ENCODE data around the gene DENND6B. TPM values are rescaled to one million over a fixed set of nuclear protein-coding genes. Genes with fewer than 3 reads are reported as not detected.

DENND6B gene
- total RNA-seq, 2 experiments from 2014 or later = 8.8 to 9.5 TPM

DNA sequence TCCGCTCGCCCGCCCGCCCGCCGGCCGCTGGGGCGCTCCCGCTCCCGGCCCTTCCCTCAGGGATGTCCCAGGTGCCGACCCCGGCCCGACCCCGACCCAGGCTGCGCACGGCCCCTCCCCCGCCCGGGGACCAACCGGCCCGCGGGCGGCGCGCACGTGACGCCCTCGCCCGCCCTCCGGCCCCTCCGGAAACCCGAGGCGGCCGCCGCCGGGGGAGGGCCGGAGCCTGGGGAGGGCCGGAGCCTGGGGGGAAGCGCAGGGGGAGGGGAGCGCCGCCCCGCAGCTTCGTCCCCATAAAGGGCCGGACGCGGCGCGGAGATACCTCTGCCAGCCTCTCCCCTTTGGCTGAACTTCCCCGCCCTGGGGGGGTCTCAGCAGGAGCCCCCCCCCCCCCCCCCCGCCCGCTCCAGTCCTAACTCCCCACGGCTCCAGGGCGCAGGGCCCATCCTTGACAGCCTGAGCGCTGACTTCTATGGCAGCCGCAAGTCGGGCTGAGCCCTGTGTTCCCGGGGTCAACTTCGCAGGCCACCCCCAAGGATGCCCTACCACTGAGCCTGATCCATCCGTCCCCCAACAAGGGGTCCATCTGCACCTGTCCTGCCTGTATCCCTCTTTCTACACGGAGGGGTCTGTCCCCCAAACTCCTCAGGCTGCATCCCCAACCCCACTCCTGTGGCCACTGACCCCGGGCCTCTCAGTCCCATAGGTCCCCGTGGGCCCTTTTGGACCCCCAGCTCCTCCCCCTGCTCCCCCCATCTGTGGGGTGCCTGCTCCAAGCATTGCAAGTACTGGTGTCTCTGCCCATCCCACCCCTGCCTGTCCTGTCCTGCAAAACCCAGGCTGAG is 65.0 kb downstream of the DENND6B start, which contains the start of gene MAPK12:
MAPK12 (minus strand) TSS at position 69 of the 845 bp plus-strand sequence. CDS start 174 bp downstream, outside the sequence.
- H3K27me3 Mint-ChIP-seq = peaks cover 11% of the 10 kb centered on the region
- H3K4me1 Mint-ChIP-seq = peaks cover 4% of the 10 kb centered on the region
- no peaks in the 10 kb centered on the region for H3K36me3 Mint-ChIP-seq
- H3K4me3 Mint-ChIP-seq = peak within 1 kb of the TSS; percentile 64
- no peak for DNase-seq
- ATAC-seq (ENCODE audit: low read depth) = no peak
- H3K27ac Mint-ChIP-seq = no peak within 1 kb of the TSS
- POLR2A ChIA-PET = interaction anchor here (1.4 to 3.7 kb wide), 2 partner anchors 10 to 264 kb away, joined by 3 to 26 read pairs; partner anchors contain the start of genes HDAC10 and SCO2
- no peaks in the 10 kb centered on the region for H3K9me3 Mint-ChIP-seq

DNA sequence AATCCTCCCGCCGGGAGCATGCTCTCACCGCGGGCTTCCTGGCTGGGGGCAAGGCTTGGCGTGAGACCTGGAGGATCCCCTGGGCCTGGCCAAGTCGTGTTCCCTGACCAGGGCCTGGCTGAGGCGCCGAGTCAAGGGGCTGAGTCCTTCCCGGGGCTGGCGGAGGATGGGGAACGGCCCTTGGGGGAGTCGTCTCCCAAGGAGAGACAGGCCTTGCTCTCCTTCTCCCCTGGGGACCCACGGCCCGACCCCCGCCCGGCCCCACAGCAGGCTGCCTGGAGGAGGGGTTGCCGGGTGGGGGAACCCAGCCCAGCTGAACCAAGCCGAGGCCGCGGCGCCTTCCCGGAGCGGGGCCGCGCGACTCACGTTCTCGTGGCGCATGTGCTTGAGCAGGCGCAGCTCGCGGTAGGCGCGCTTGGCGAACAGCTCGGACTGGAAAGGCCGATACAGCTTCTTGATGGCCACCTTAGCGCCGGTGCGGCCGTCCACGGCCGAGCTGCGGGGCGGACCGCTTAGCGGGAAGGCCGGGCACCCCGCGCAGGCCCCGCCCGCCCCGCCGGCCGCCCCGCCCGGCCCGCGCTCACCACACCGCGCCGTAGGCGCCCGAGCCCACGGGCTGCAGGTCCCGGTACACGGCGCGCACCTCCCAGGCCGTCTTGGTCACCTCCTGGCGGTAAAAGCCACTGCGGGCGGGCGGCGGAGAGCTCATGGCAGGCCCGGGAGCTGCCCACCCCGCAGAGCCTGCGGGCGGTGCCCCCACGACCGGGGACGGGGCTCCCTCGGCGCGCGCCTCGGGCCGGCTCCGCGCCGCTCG is 65.8 kb downstream of the DENND6B start:
- H3K4me3 Mint-ChIP-seq = no peak overlapping the region
- H3K27me3 Mint-ChIP-seq = peaks cover 11% of the 10 kb centered on the region
- no peaks in the 10 kb centered on the region for H3K9me3 Mint-ChIP-seq
- POLR2A ChIA-PET = interaction anchor here (3.7 kb wide), 1 partner anchor 9 kb away, joined by 26 read pairs; the partner anchor contains the start of gene HDAC10
- DNase-seq (peak; percentile 67), ATAC-seq (ENCODE audit: low read depth) (peak; percentile 35)
- no peak overlapping the region for H3K27ac Mint-ChIP-seq
- peaks cover 4% of the 10 kb centered on the region for H3K4me1 Mint-ChIP-seq
- H3K36me3 Mint-ChIP-seq = no peaks in the 10 kb centered on the region

DNA sequence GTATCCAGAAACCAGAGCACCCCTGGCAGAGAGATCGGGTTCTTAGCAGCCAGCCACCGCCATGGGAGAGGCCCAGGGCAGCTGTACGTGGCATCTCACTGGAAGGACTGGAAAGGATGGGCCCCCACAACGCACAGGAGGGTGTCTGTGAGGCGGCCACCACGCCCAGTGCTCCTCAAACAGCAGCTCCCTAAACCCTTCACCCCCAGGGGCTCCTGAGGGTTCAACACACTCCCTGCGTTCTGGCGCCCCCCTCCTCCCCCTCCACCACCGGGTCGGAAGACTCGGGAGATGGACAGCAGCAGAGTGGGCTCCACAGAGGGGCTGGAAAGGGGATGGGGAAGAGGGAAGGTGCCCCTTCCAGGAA is 66.4 kb downstream of the DENND6B start:
- H3K36me3 Mint-ChIP-seq = no peaks in the 10 kb centered on the region
- peaks cover 4% of the 10 kb centered on the region for H3K4me1 Mint-ChIP-seq
- no peaks in the 10 kb centered on the region for H3K9me3 Mint-ChIP-seq
- POLR2A ChIA-PET = interaction anchor here (3.7 kb wide), 1 partner anchor 9 kb away, joined by 26 read pairs; the partner anchor contains the start of gene HDAC10
- no peak overlapping the region for H3K27ac Mint-ChIP-seq
- ATAC-seq (ENCODE audit: low read depth) (no peak), DNase-seq (no peak)
- H3K27me3 Mint-ChIP-seq = peaks cover 11% of the 10 kb centered on the region
- peak overlapping the region; percentile 16 for H3K4me3 Mint-ChIP-seq

DNA sequence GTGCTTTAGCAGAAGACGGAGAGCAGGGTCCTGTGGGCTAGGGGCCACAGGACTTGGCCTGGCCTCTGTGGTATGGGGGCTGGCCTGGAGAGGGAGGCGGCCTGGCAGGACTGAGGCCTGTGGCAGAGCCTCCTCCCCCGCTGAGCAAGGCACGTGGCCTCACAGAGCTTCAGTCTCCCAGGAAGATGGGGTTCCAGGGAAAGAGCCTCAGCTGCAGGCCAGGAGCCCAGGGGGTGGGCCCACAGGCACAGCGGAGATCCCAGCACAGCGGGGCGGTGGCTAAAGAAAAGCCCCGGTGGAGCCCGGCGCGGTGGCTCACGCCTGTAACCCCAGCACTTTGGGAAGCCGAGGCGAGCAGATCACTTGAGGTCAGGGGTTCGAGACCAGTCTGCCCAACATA is 67.5 kb downstream of the DENND6B start:
- Mint-ChIP-seq H3K27me3 (peaks cover 11% of the 10 kb centered on the region), H3K27ac (no peak overlapping the region), H3K36me3 (no peaks in the 10 kb centered on the region), H3K9me3 (no peaks in the 10 kb centered on the region), H3K4me3 (no peak overlapping the region), H3K4me1 (peaks cover 4% of the 10 kb centered on the region)
- POLR2A ChIA-PET = no interaction called here
- DNase-seq (no peak), ATAC-seq (ENCODE audit: low read depth) (no peak)

Other genes with a start within 250 kb of the DENND6B start
- gene MLC1, start 241.6 kb downstream of the DENND6B start, total RNA-seq = 1 to 10 TPM; 4.2 to 4.9 TPM
- not detected for gene MOV10L1, start 237.0 kb downstream of the DENND6B start, total RNA-seq
- under 1 TPM; 0.11 TPM for gene PANX2, start 156.3 kb downstream of the DENND6B start, total RNA-seq
- 100 to 1,000 TPM; 116 to 121 TPM for gene TRABD, start 141.1 kb downstream of the DENND6B start, total RNA-seq
- gene SELENOO, start 126.0 kb downstream of the DENND6B start, total RNA-seq = 10 to 100 TPM; 27.9 to 33.3 TPM
- 10 to 100 TPM; 92.2 to 94.5 TPM for gene TUBGCP6, start 82.0 kb downstream of the DENND6B start, total RNA-seq
- gene HDAC10, start 75.7 kb downstream of the DENND6B start, total RNA-seq = 100 to 1,000 TPM in 1 of 2 experiments, 10 to 100 TPM in 1; 99.1 to 111 TPM
- gene MAPK12, start 65.3 kb downstream of the DENND6B start, total RNA-seq = 1 to 10 TPM; 3.1 to 3.6 TPM
- 1 to 10 TPM; 7.9 to 8.5 TPM for gene MAPK11, start 56.6 kb downstream of the DENND6B start, total RNA-seq
- gene PLXNB2, start 19.4 kb downstream of the DENND6B start, total RNA-seq = 10 to 100 TPM; 43.0 to 45.8 TPM
- gene PPP6R2, start 16.3 kb upstream of the DENND6B start, total RNA-seq = 10 to 100 TPM; 81.6 to 86.8 TPM
- gene SBF1, start 148.0 kb upstream of the DENND6B start, total RNA-seq = 100 to 1,000 TPM; 211 to 221 TPM
- gene ADM2, start 154.5 kb upstream of the DENND6B start, total RNA-seq = 1 to 10 TPM; 6.5 to 6.7 TPM
- not detected for gene MIOX, start 159.8 kb upstream of the DENND6B start, total RNA-seq
- 100 to 1,000 TPM; 128 to 141 TPM for gene LMF2, start 180.7 kb upstream of the DENND6B start, total RNA-seq
- gene NCAPH2, start 181.2 kb upstream of the DENND6B start, total RNA-seq = 100 to 1,000 TPM; 126 TPM
- 10 to 100 TPM in 1 of 2 experiments, 1 to 10 TPM in 1; 8.1 to 12.8 TPM for gene SCO2, start 198.6 kb upstream of the DENND6B start, total RNA-seq
- gene TYMP, start 203.0 kb upstream of the DENND6B start, total RNA-seq = 10 to 100 TPM; 86.3 to 94.5 TPM
- 10 to 100 TPM; 18.8 to 21.9 TPM for gene KLHDC7B, start 218.9 kb upstream of the DENND6B start, total RNA-seq
- 1 to 10 TPM in 1 of 2 experiments, under 1 TPM in 1; 0.79 to 1.1 TPM for gene SYCE3, start 235.9 kb upstream of the DENND6B start, total RNA-seq

Measured in activated naive CD8-positive, alpha-beta T cell treated with anti-CD3 and anti-CD28 coated beads, Interleukin-2, amount 10 ng/mL, durations not matched to agents 7 days and 5 days (primary cell).